CD4-positive, alpha-beta T cell (primary cell): ENCODE data around the gene SUPT7L. TPM values are rescaled to one million over a fixed set of nuclear protein-coding genes. Genes with fewer than 3 reads are reported as not detected.

Source experiments
- ATAC-seq: fragments of 200-7000 bp; cut with Tn5 transposase; one replicate; pipeline ENCODE4 v1.10.0; 2022; ENCODE audit warnings: mild to moderate bottlenecking; ENCODE audit not compliant: poor library complexity
- CTCF ChIA-PET: fragments of 350-600 bp; sonication (Branson Sonifier 250); formaldehyde crosslinking; loops from one replicate; lab custom pipeline; 2021; ENCODE audit warnings: antibody characterized with exemption, inconsistent platforms; lab: Charles Lee
- POLR2A ChIA-PET: fragments of 350-600 bp; sonication (Branson Sonifier 250); formaldehyde crosslinking; loops from one replicate; lab custom pipeline; 2021; ENCODE audit warnings: antibody characterized with exemption, inconsistent platforms; lab: Charles Lee
- DNase-seq, 14 experiments: peaks; one replicate each; pipeline ENCODE4 v3.0.0-alpha.2; 2013 to 2020; ENCODE audit warnings: mixed read lengths in 2 of 14
- H3K27ac ChIP-seq, 2 donors: one replicate each; pipeline versions ENCODE4 v1.5.1 to v1.7.0; 2013; ENCODE audit warnings: low read length in 2 of 2, low read depth in 1 of 2, mild to moderate bottlenecking in 1 of 2
- H3K27me3 ChIP-seq, 2 experiments: 1 replicate in 1 of 2; 2 replicates in 1 of 2; pipeline versions ENCODE4 v1.6.1 to v1.7.0; 2013; ENCODE audit warnings: low read length in 2 of 2, control low read depth in 1 of 2, mild to moderate bottlenecking in 1 of 2, moderate library complexity in 1 of 2; ENCODE audit not compliant: insufficient read depth in 2 of 2, control insufficient read depth in 1 of 2
- H3K36me3 ChIP-seq: one replicate; pipeline ENCODE4 v1.6.1; 2013; ENCODE audit warnings: low read length, control low read depth; ENCODE audit not compliant: insufficient read depth
- H3K4me1 ChIP-seq: one replicate; pipeline ENCODE4 v1.6.1; 2013; ENCODE audit warnings: low read length, control low read depth; ENCODE audit not compliant: insufficient read depth
- H3K4me3 ChIP-seq: one replicate; pipeline ENCODE4 v1.5.1; 2013; ENCODE audit warnings: mild to moderate bottlenecking, low read length, moderate library complexity
- H3K9me3 ChIP-seq, 2 experiments: 1 replicate in 1 of 2; 2 replicates in 1 of 2; pipeline versions ENCODE4 v1.6.1 to v1.7.0; 2013; ENCODE audit warnings: low read length in 2 of 2, mild to moderate bottlenecking in 2 of 2, control low read depth in 1 of 2, moderate library complexity in 1 of 2; ENCODE audit not compliant: control insufficient read depth in 1 of 2, insufficient read depth in 1 of 2
- H3K27ac Mint-ChIP-seq: one replicate; pipeline ENCODE4 v1.8.0; 2020; ENCODE audit warnings: mixed read lengths
- H3K27me3 Mint-ChIP-seq: one replicate; pipeline ENCODE4 v1.8.0; 2021; ENCODE audit warnings: mixed read lengths
- H3K36me3 Mint-ChIP-seq: one replicate; pipeline ENCODE4 v1.8.0; 2021; ENCODE audit warnings: low read depth, mixed read lengths
- H3K4me1 Mint-ChIP-seq: one replicate; pipeline ENCODE4 v1.8.0; 2021; ENCODE audit warnings: low read depth, mixed read lengths
- H3K4me3 Mint-ChIP-seq: one replicate; pipeline ENCODE4 v1.8.0; 2020; ENCODE audit warnings: mild to moderate bottlenecking, mixed read lengths
- H3K9me3 Mint-ChIP-seq: one replicate; pipeline ENCODE4 v1.8.0; 2020; ENCODE audit warnings: mixed read lengths
- intact Hi-C, 2 experiments: fragments of 100-400 bp; cut with DNase I in 1 of 2; cut with micrococcal nuclease in 1 of 2; formaldehyde crosslinking; loops; one replicate each; pipeline versions ENCODE4 v1.15.1 to v1.9.0; 2023 to 2025; cut with DNase I, micrococcal nuclease
- total RNA-seq, 174 experiments: library from RNA in 2 of 174; stranded (reverse) in 2 of 174; gene quantifications; one replicate each; pipeline ENCODE4 v1.2.3 and lab custom pipeline; 2021 to 2026
- TF ChIP-seq, protein P1 (sequence below): fragments of 200-600 bp; IDR thresholded peaks from one replicate; pipeline ENCODE4 v1.8.0; 2022; ENCODE audit warnings: antibody characterized with exemption, mild to moderate bottlenecking

Gene SUPT7L
- total RNA-seq, 2 experiments from 2014 or later = 48.5 to 52.2 TPM

DNA sequence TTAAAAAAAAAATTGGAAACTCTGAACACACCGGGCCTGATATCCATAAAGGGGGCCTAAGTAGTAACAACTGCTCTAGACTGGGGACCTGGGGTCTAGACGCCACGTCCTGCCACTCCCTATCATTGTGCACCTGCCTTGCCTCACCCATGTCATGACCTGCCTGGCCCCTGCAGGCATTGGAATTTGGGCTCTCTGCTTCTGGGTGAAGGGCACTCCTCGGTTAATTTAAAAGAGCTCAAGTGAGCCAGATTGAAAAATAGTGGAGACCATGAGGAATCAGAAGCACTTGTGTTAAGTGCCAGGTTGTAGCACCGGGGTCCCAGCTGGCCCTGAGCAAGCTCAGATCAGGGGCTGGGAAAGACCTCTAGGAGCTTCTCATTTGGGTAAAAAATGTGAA, 48.4 kb upstream of the SUPT7L start:
- H3K4me1 Mint-ChIP-seq = peaks cover 16% of the 10 kb centered on the region
- no peak overlapping the region for H3K27ac ChIP-seq
- peaks cover 0 to 6% of the 10 kb centered on the region in 2 experiments for H3K27me3 ChIP-seq
- H3K36me3 ChIP-seq = no peaks in the 10 kb centered on the region
- H3K4me3 ChIP-seq = no peak overlapping the region
- H3K4me1 ChIP-seq = peaks cover 16% of the 10 kb centered on the region
- CTCF ChIA-PET = no interaction called here
- no peak overlapping the region for H3K27ac Mint-ChIP-seq
- ATAC-seq = no peak
- POLR2A ChIA-PET = no interaction called here
- intact Hi-C loops = no loop called here
- no peaks in the 10 kb centered on the region for H3K36me3 Mint-ChIP-seq
- H3K9me3 ChIP-seq = no peaks in the 10 kb centered on the region
- peaks cover 5% of the 10 kb centered on the region for H3K27me3 Mint-ChIP-seq
- no peak overlapping the region for H3K4me3 Mint-ChIP-seq
- TF ChIP-seq, protein P1, sequence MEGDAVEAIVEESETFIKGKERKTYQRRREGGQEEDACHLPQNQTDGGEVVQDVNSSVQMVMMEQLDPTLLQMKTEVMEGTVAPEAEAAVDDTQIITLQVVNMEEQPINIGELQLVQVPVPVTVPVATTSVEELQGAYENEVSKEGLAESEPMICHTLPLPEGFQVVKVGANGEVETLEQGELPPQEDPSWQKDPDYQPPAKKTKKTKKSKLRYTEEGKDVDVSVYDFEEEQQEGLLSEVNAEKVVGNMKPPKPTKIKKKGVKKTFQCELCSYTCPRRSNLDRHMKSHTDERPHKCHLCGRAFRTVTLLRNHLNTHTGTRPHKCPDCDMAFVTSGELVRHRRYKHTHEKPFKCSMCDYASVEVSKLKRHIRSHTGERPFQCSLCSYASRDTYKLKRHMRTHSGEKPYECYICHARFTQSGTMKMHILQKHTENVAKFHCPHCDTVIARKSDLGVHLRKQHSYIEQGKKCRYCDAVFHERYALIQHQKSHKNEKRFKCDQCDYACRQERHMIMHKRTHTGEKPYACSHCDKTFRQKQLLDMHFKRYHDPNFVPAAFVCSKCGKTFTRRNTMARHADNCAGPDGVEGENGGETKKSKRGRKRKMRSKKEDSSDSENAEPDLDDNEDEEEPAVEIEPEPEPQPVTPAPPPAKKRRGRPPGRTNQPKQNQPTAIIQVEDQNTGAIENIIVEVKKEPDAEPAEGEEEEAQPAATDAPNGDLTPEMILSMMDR = no peak
- H3K9me3 Mint-ChIP-seq = no peaks in the 10 kb centered on the region
- no peak for DNase-seq

DNA sequence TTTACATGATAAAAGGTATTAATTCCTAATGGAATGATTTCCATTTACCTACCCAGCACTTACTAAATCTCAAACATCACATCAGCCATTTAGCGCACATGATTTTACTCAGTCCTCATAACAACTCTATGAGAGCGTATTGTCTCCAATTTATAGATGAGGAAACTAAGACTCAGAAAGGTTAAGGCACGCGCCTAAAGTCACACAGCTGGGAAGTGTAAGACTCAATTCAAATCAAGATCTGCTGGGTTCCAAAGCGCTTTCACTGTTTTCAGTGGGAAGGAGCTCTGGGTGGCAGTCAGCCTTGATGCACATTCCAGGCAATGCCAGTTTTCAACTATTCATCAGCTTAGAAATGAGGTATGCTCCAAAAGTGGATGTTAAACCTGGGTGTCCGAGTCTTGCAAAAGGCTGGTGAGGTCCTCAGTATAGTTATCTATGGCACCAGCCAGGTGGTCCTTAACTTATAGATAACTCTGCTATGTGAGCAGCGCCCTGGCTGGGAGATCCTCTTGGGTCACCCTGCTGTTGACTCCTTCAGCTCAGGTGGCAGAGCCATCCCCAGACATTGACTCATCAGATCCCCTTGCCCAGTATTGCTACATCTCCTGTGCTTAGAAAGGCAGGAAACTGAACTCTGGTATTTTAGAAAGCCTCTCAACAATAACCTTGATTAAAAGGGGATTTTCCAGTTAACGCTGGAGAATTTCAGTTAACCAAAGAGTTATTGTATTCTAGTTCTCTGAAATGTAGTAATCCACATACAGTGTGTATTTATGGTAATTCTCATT, 47.4 kb upstream of the SUPT7L start:
- Mint-ChIP-seq H3K4me1 (peaks cover 9% of the 10 kb centered on the region), H3K36me3 (no peaks in the 10 kb centered on the region), H3K9me3 (no peaks in the 10 kb centered on the region), H3K27me3 (no peaks in the 10 kb centered on the region), H3K4me3 (no peak overlapping the region), H3K27ac (no peak overlapping the region)
- Histone ChIP-seq H3K4me3 (no peak overlapping the region), H3K27me3 (no peaks in the 10 kb centered on the region), H3K4me1 (peaks cover 6% of the 10 kb centered on the region), H3K27ac (no peak overlapping the region), H3K36me3 (no peaks in the 10 kb centered on the region), H3K9me3 (no peaks in the 10 kb centered on the region)
- ChIA-PET CTCF (interaction anchor here (0.8 kb wide), 1 partner anchor 60 kb away, joined by 3 read pairs; no protein-coding TSS in a partner anchor), POLR2A (no interaction called here)
- DNase-seq (no peak), ATAC-seq (no peak)
- intact Hi-C loops = no loop called here
- TF ChIP-seq, protein P1 = no peak

DNA sequence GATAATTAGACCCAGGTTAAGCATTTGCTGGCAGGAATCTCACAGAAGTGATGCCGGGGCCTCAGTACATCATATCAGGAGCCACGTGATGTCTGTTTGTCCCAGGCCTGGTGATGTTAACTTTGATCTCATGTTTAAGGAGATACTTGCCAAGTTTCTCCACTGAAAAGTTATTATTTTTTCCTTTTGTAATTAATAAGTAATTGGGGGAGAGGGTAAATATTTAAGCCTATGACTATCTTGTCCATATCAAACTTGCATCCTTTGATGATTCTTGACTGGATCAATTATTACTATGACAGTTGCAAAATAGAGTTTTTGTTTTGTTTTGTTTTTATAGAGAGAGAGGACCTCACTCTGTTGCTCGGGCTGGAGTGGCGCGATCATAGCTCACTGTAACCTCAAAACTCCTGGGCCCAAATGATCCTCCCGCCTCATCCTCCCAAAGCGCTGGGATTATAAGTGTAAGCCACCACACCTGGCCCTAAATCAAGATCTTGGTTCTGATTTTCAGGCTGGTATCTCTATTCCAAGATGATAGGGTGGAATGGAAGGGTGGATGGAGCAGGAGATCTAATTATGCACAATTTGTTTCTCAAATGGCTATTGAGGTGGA, 46.7 kb upstream of the SUPT7L start:
- H3K4me3 Mint-ChIP-seq = no peak overlapping the region
- H3K27ac ChIP-seq = no peak overlapping the region
- intact Hi-C loops = no loop called here
- H3K36me3 ChIP-seq = no peaks in the 10 kb centered on the region
- no peaks in the 10 kb centered on the region for H3K27me3 Mint-ChIP-seq
- TF ChIP-seq, protein P1 = no peak
- no peak overlapping the region for H3K4me3 ChIP-seq
- ChIA-PET POLR2A (no interaction called here), CTCF (interaction anchor here (0.8 kb wide), 1 partner anchor 60 kb away, joined by 3 read pairs; no protein-coding TSS in a partner anchor)
- H3K27me3 ChIP-seq = no peaks in the 10 kb centered on the region
- no peak overlapping the region for H3K27ac Mint-ChIP-seq
- ATAC-seq (no peak), DNase-seq (no peak)
- no peaks in the 10 kb centered on the region for H3K36me3 Mint-ChIP-seq
- H3K4me1 Mint-ChIP-seq = peaks cover 9% of the 10 kb centered on the region
- H3K9me3 ChIP-seq = no peaks in the 10 kb centered on the region
- peaks cover 3% of the 10 kb centered on the region for H3K4me1 ChIP-seq
- H3K9me3 Mint-ChIP-seq = no peaks in the 10 kb centered on the region
